Neural cell (in vitro differentiated cells): Measurements from ENCODE around the gene TMCC1. TPM values are rescaled to one million over a fixed set of nuclear protein-coding genes. Genes with fewer than 3 reads are reported as not detected.

ENCODE experiments used
- H2AFZ ChIP-seq: fragments of 200-600, 300-800 bp; sonication (generic), shearing (Covaris generic); 2 replicates; pipeline ENCODE4 v1.6.0; 2014; ENCODE audit warnings: low read depth, mild to moderate bottlenecking, antibody characterized with exemption, low read length, moderate library complexity
- H3F3A ChIP-seq: fragments of 200-600 bp; shearing (Covaris generic); 2 replicates; pipeline ENCODE4 v1.6.1; 2016; ENCODE audit warnings: mild to moderate bottlenecking, moderate library complexity, mixed read lengths, antibody characterized with exemption, low read length; ENCODE audit not compliant: insufficient read depth, poor library complexity, severe bottlenecking
- H3K27ac ChIP-seq: fragments of 200-600, 300-800 bp; sonication (generic), shearing (Covaris generic); 2 replicates; pipeline ENCODE4 v1.5.1; 2014; ENCODE audit warnings: mild to moderate bottlenecking, low read length, moderate library complexity
- H3K27me3 ChIP-seq: fragments of 300-800, 200-600 bp; sonication (generic), shearing (Covaris generic); 2 replicates; pipeline ENCODE4 v1.6.0; 2014; ENCODE audit warnings: mild to moderate bottlenecking, low read depth, low read length, moderate library complexity; ENCODE audit not compliant: insufficient read depth
- H3K36me3 ChIP-seq: fragments of 300-800, 200-600 bp; sonication (generic), shearing (Covaris generic); 2 replicates; pipeline ENCODE4 v1.5.1; 2014; ENCODE audit warnings: mild to moderate bottlenecking, antibody characterized with exemption, low read length, moderate library complexity; ENCODE audit not compliant: insufficient read depth
- H3K4me2 ChIP-seq: fragments of 300-800, 200-600 bp; sonication (generic), shearing (Covaris generic); 2 replicates; pipeline ENCODE4 v1.6.0; 2014; ENCODE audit warnings: mild to moderate bottlenecking, low read length
- H3K4me3 ChIP-seq: fragments of 300-800, 200-600 bp; sonication (generic), shearing (Covaris generic); 2 replicates; pipeline ENCODE4 v1.5.1; 2014; ENCODE audit warnings: mild to moderate bottlenecking, low read length, moderate library complexity
- H3K79me2 ChIP-seq: fragments of 200-600 bp; shearing (Covaris generic); replicated peaks from 2 replicates; pipeline ENCODE4 v1.6.0; 2014; ENCODE audit warnings: mild to moderate bottlenecking, low read length, moderate library complexity; ENCODE audit not compliant: insufficient read depth
- H3K9ac ChIP-seq: fragments of 300-800, 200-600 bp; sonication (generic), shearing (Covaris generic); 2 replicates; pipeline ENCODE4 v1.6.1; 2016; ENCODE audit warnings: mild to moderate bottlenecking, low read length, mixed read lengths
- H3K9me2 ChIP-seq: fragments of 200-600 bp; shearing (Covaris generic); 2 replicates; pipeline ENCODE4 v1.6.1; 2016; ENCODE audit warnings: mild to moderate bottlenecking, low read length, mixed read lengths; ENCODE audit not compliant: insufficient read depth
- H3K9me3 ChIP-seq: fragments of 200-600, 300-800 bp; sonication (generic), shearing (Covaris generic); 2 replicates; pipeline ENCODE4 v1.6.1; 2016; ENCODE audit warnings: mild to moderate bottlenecking, mixed run types, low read length, moderate library complexity, mixed read lengths
- H4K20me1 ChIP-seq: fragments of 200-600 bp; shearing (Covaris generic); 2 replicates; pipeline ENCODE4 v1.6.1; 2016; ENCODE audit warnings: mild to moderate bottlenecking, mixed run types; ENCODE audit not compliant: insufficient read depth
- EP300 ChIP-seq: fragments of 450-650 bp; conservative IDR thresholded peaks from 2 replicates; pipeline ENCODE4 v1.6.1; 2014; ENCODE audit warnings: antibody characterized with exemption, mild to moderate bottlenecking, moderate library complexity; ENCODE audit not compliant: poor library complexity, severe bottlenecking
- EZH2 ChIP-seq: fragments of 200-600, 300-800 bp; shearing (Covaris generic), sonication (generic); IDR thresholded peaks from 2 replicates; pipeline ENCODE4 v1.6.1; 2014; ENCODE audit warnings: antibody characterized with exemption, low read length, borderline replicate concordance, mild to moderate bottlenecking; ENCODE audit not compliant: insufficient read depth, poor library complexity, severe bottlenecking
- MXI1 ChIP-seq: fragments of 450-650 bp; conservative IDR thresholded peaks from 2 replicates; pipeline ENCODE4 v1.6.1; 2014; ENCODE audit warnings: antibody characterized with exemption, mild to moderate bottlenecking; ENCODE audit not compliant: poor library complexity, severe bottlenecking
- POLR2AphosphoS5 ChIP-seq: IDR thresholded peaks from 2 replicates; pipeline ENCODE4 v1.6.1; 2012
- RAD21 ChIP-seq: fragments of 450-650 bp; conservative IDR thresholded peaks from 2 replicates; pipeline ENCODE4 v1.6.1; 2014; ENCODE audit warnings: antibody characterized with exemption, mild to moderate bottlenecking, moderate library complexity
- REST ChIP-seq: IDR thresholded peaks from 2 replicates; pipeline ENCODE4 v1.6.1; 2012; ENCODE audit warnings: borderline replicate concordance
- SMC3 ChIP-seq: fragments of 450-650 bp; conservative IDR thresholded peaks from 2 replicates; pipeline ENCODE4 v1.6.1; 2014; ENCODE audit warnings: antibody characterized with exemption, mild to moderate bottlenecking, moderate library complexity; ENCODE audit not compliant: poor library complexity
- TAF1 ChIP-seq: IDR thresholded peaks from 2 replicates; pipeline ENCODE4 v1.6.1; 2012; ENCODE audit warnings: low read depth
- polyA plus RNA-seq: library from polyadenylated mRNA; depleted of rRNA; stranded (reverse); fragments of >200 nt; gene quantifications from 2 replicates; pipeline ENCODE4 v1.2.3, GENCODE V29; 2014
- TF ChIP-seq, protein P1 (sequence below): fragments of 450-650 bp; IDR thresholded peaks from 2 replicates; pipeline ENCODE4 v1.5.1; 2014; ENCODE audit warnings: antibody characterized with exemption, mild to moderate bottlenecking, moderate library complexity; ENCODE audit not compliant: poor library complexity, severe bottlenecking

TMCC1 gene
- polyA plus RNA-seq, 1 donor from 2014 or later: 25.0 TPM

DNA sequence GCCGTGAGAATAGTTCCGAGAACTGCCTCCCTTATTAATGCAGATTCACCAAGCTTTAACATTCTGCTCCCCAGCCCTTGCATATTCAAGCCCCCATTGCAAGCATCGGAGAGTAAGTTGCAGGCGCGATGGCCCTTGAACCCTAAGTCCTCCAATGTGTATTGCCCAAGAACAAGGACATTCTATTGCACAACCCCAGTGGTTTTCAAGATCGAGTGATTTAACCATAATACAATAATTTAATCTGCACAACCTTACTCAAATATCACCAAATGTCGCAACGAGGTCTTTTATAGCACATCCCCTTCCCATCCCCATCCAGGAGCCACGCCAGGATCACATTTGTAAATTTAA, 265.4 kb downstream of the TMCC1 start:
- no peaks in the 10 kb centered on the region for H3K9me2 ChIP-seq
- TF ChIP-seq, protein P1, sequence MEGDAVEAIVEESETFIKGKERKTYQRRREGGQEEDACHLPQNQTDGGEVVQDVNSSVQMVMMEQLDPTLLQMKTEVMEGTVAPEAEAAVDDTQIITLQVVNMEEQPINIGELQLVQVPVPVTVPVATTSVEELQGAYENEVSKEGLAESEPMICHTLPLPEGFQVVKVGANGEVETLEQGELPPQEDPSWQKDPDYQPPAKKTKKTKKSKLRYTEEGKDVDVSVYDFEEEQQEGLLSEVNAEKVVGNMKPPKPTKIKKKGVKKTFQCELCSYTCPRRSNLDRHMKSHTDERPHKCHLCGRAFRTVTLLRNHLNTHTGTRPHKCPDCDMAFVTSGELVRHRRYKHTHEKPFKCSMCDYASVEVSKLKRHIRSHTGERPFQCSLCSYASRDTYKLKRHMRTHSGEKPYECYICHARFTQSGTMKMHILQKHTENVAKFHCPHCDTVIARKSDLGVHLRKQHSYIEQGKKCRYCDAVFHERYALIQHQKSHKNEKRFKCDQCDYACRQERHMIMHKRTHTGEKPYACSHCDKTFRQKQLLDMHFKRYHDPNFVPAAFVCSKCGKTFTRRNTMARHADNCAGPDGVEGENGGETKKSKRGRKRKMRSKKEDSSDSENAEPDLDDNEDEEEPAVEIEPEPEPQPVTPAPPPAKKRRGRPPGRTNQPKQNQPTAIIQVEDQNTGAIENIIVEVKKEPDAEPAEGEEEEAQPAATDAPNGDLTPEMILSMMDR: peak; percentile 10
- no peak for TF ChIP-seq EZH2
- TF ChIP-seq EP300: no peak
- no peak for TF ChIP-seq RAD21
- peak; percentile 60 for TF ChIP-seq SMC3
- no peak for TF ChIP-seq POLR2AphosphoS5
- no peak for TF ChIP-seq REST
- no peak for TF ChIP-seq MXI1
- no peak for TF ChIP-seq TAF1
- H3K9me3 ChIP-seq: no peaks in the 10 kb centered on the region
- H4K20me1 ChIP-seq: no peaks in the 10 kb centered on the region
- no peak overlapping the region for H3K27ac ChIP-seq
- H3K4me2 ChIP-seq: no peak overlapping the region
- peaks cover 14% of the 10 kb centered on the region for H3K27me3 ChIP-seq
- H3K4me3 ChIP-seq: no peak overlapping the region
- no peak overlapping the region for H3K9ac ChIP-seq
- H2AFZ ChIP-seq: no peak overlapping the region
- no peaks in the 10 kb centered on the region for H3F3A ChIP-seq
- H3K36me3 ChIP-seq: no peaks in the 10 kb centered on the region
- H3K79me2 ChIP-seq: no peaks in the 10 kb centered on the region

- no peaks in the 10 kb centered on the region for H3K79me2 ChIP-seq
- no peak overlapping the region for H3K27ac ChIP-seq
- H3K36me3 ChIP-seq: no peaks in the 10 kb centered on the region
- no peak overlapping the region for H3K4me3 ChIP-seq
- peaks cover 14% of the 10 kb centered on the region for H3K27me3 ChIP-seq
- H3K9ac ChIP-seq: no peak overlapping the region
- H3K4me2 ChIP-seq: no peak overlapping the region
- H3K9me3 ChIP-seq: no peaks in the 10 kb centered on the region
- H3F3A ChIP-seq: no peaks in the 10 kb centered on the region
- no peaks in the 10 kb centered on the region for H3K9me2 ChIP-seq
- no peak overlapping the region for H2AFZ ChIP-seq
- no peaks in the 10 kb centered on the region for H4K20me1 ChIP-seq
- no peak for TF ChIP-seq EP300
- peak; percentile 91 for TF ChIP-seq SMC3
- TF ChIP-seq RAD21: peak; percentile 93
- TF ChIP-seq, protein P1: peak; percentile 88
- no peak for TF ChIP-seq EZH2
Measured at GRCh38 chr3:129627350-129628168, 266.0 kb downstream of the TMCC1 start.
